Stimulated activated CD4-positive, alpha-beta T cell treated with anti-CD3 and anti-CD28 coated beads, Interleukin-1b, Interleukin-23, amount 100 ng/mL, for 4 hours (primary cell): ENCODE results near the gene KLHL35.
A peak's percentile ranks its signal among the peaks of the same experiment; 100 is the strongest.

ENCODE experiments used
- DNase-seq, 2 donors: peaks; one replicate each; pipeline ENCODE4 v3.0.0-alpha.2; 2020; ENCODE audit warnings: low read depth in 2 of 2

The KLHL35 gene

GRCh38 chr11:75468534-75469340 is 35.7 kb upstream of the KLHL35 start:
- no peak for DNase-seq

GRCh38 chr11:75467881-75468280 is 34.9 kb upstream of the KLHL35 start:
- no peak for DNase-seq

DNA sequence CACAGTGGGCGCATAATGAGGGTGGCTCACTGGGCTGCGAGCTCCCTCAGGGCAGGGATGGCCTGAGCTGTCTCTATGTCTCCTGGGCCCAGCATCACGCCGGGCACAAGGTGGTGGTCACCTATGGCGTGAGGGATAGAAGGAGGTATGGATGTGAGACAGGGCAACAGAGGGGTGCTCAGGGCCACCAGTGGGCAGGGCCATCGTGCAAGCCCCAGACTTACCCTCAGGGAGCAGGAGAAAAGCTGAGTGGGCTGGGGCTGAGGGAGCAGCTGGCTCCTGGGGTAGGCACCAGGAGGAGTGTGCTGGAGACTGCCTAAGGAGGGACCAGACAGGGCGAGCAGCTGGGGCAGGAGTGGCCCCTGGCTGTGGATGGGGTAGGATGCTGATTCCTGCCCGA is 34.3 kb upstream of the KLHL35 start:
- DNase-seq: no peak

- no peak for DNase-seq
Observed at GRCh38 chr11:75465701-75466531, 32.9 kb upstream of the KLHL35 start.

DNA sequence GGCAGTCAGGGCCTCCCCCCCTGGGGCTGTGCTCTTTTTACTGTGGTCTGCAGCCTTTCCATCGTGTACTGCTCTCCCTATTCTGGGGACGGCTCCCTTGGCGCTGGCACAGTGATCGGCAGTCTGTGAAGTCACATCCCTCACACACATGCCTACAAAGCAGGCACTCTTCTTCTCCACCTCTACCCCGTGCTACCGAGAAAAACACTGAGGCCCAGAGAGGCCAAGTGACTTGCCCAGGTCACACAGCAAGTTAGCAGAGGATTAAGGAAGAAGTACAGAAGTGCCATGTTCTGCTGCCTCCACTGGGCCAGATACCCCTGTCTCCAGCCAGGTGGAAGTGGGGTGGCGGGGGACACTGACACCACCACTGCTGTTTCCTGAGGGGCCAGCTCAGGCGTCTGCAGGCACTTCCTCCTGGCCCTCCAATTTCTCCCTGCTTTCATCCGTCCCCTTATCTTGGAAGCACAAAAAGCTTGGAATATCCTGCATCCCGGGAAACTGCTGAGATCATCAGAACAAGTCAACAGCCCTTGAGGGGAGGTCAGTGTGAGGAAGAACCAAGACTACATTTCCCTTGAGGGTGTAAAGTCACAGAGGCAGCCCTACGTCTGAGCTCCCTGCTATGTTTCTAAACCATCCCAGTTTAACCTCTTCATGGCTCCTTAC is 30.2 kb upstream of the KLHL35 start:
- DNase-seq: no peak

DNA sequence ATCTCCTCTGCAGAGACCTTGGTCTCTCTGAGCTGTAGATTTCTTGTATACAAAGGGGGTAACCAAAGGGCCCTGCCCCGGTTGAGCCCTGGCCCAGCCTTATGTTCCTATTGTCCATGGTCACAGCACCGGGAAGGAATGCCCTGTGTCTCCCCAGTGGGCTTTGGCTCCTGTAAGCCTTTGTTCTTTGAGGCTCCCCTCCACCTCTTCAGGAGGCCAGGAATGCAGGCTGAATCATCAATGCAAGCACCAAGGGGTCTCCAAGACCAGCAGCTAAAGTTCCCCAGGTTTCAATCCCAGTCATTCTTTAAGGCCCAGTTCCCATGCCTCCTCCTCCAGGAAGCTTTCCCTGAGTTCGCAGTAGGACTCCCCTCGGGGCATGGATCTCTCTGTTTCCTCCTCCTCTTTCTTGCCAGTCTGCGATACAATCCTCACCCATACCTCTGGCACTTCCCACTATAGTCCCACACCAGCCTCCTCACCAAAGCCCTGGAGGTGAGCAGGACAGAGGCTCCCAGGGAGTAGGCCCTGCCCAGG is 29.2 kb upstream of the KLHL35 start:
- no peak for DNase-seq

GRCh38 chr11:75461151-75461550 is 28.1 kb upstream of the KLHL35 start:
- DNase-seq: no peak

DNA sequence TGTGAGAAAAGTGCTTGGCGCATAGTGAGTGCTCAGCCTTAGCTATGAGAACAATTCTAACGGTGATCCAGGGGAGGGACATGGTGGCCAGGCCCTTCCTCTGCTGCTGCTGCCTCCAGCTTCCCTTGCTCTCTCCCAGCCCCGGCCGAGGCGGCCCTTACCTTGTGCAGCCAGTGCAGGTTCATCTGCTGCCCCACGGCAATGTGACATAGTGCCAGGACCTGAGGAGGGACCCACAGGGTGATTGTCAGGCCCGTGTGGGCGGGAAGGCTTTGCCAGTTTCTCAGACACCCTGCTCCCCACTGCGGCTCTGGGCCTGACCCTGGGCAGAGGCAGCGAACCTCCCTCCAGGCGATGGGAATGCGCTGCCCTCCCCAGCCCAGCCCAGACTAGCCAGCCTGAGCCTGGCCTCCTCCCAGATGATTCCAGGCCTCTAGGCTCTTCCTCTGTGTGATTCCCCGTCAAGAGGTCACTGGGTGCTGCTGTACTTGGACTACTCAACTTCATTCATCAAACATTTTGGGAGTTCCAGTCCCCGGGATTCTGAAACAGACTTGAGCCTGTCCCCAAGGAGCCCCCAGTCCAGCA is 23.7 kb upstream of the KLHL35 start:
- no peak for DNase-seq

DNA sequence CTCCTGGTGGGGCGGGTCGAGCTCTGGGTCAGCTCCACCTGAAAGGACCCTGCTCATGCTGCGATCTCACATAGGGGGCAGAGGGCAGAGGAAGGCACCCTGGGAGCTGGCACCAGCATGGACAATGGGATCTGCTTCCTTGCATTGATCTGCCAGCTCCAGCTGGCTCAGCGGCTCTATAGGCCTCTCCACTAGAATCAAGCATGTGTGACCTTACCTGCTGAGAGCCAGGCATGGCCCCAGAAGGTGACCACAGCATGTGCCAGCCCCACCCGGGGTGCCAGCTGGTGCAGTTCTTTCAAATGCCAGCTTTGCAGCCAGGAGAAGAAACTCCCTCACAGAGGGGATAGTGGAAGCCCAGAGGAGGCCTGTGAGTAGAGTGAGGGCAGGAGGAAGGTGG is 22.0 kb upstream of the KLHL35 start:
- no peak for DNase-seq

DNA sequence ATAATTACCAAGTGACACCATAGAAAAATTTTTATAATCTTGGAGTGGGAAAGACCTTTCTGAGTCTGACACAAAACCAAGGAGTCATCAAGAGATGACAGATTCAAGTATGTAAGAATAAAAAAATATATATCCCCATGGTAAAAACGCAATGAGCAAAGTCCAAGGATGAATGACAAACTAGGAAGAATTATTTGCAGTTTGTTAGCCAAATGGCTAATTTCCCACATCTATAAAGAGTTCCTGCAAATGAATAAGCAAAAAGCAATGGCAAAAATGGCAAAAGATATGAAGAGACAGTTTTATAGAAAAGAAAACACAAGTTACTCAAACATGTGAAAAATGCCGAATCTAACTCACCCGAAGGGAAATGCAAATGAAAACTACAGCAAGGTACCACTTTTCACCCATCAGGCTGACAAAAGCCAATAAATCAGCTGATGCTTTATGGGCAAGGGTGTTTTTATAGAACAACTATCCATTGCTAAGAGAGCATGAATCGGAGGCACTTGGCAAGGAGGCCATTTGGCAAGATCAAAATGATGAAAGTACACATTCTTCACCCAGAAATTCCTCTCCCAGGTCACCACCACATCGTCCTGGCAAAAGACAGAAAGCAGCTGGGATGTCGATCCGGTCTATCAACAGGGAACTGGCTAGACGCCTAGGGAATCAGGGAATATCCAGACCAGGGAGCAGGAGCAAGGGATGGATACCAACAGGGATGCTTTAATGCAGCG is 21.1 kb upstream of the KLHL35 start:
- no peak for DNase-seq

DNA sequence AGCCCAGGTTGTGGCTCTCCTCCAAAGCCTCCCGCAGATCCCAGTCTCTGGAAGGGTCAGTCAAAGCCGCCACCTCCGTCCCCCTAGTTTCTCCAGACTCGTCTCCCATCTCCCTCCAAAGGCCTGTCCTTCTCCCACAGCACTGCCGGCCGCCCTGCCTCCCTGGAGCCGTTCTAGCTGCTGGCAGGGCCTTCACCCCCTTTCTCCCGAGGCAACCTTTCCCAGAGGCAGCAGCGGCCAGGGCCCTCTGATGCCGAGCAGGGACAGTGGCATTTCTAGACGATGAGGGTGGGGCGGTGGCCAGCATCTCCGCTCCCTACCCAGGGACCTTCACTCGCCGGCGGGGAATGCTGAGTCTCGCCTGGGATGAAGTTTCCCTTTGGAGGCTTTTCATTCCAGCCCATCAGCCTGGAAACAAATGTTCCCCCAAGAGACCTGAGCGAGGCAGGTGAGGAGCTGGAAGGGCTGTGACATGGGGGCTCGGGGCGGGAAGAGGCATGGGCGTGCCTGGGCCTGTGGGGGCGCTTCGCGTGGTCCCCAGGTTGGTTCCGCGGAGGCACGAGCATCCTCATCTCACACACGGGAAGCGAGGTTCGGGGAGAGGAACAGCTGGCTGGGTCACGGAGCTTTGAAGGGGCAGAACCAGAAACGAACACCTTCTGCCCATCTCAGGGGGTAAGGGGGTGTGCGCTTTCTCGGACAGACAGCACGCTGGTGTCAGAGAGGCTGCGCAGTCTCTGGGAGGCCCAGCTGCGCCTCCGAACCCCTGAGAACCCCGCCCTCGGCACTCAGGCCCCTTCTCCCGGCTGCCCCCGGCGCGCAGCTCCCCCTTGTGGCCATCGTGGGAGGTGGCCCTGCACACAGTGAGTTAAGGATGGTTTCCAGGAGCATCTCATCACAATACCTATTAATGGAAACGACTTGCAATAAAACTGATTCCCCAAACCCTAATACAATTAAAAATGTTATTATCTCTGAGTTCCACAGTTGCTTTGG is 18.1 kb upstream of the KLHL35 start:
- peak; percentile 26 to 31 for DNase-seq

DNA sequence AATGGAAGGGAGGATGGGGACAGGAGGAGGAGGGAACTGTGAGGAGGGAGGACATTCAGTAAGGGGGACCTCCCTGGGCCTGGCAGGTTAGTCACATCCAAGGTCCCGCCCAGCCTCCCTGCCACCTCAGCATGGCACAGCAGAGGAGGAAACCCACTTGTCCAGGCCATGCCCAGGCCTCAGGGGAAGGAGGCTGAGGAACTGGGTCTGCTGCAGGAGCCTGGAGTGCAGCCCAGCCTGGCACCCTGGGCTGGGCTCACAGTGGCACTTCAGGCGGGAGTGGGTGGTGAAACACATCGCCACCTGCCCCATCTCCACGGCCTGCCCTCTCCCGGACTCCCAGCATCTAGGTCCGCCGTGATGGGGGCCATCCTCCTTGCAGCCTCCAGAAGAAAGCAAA is 17.2 kb upstream of the KLHL35 start:
- DNase-seq: no peak

- DNase-seq: no peak
Observed at GRCh38 chr11:75449776-75450175, 16.8 kb upstream of the KLHL35 start.

DNA sequence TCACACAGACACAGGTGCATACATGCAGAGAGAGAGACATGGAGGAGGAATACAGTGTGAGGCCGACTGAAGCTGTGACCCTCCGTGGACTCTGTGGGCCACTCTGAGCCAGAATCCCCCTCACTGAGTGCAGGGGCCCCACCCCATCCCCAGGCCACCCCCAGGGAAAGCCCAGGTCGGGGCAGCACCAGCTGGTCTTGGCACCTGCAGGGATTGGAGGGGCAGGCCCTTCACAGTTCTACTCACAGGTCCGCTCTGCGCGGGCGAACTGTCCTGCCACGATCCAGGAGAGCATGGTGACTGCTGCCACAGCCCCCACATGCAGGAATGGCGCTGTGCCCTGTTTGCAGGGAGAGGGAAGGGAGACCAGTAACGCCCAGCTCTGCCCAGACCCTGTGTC is 16.3 kb upstream of the KLHL35 start:
- DNase-seq: no peak

- no peak for DNase-seq
Observed at GRCh38 chr11:75447415-75447814, 14.4 kb upstream of the KLHL35 start.

DNA sequence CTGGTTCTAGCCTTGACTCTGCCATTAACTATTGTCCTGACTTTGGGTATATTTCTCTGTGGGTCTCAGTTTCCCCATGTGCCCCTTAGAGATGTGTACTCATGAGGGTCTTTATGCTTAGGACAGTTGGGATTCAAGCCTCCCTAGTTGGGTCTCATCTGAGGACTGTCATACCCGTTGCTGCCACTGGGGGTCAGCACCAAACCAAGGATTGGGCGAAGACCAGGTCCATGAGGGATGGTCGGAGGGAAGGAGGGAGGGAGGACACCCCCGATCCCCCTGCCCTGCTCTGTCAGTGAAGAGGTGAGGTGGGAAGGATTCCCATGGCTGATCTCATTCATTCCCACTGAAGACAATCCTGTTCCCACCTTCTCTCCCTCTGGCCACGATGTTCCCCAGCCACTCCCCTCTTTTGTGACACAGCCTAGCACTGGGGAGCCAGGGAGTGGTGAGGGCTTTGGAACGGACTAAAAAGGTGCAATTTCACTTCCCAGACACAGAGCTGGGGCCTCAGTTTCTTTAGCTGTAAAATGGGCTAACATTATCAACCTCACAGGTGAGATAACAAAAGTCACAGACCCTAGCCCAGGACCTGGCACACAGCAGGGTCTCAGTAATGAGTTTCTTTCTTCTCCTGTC is 12.4 kb upstream of the KLHL35 start:
- DNase-seq: peak; percentile 70 to 75

DNA sequence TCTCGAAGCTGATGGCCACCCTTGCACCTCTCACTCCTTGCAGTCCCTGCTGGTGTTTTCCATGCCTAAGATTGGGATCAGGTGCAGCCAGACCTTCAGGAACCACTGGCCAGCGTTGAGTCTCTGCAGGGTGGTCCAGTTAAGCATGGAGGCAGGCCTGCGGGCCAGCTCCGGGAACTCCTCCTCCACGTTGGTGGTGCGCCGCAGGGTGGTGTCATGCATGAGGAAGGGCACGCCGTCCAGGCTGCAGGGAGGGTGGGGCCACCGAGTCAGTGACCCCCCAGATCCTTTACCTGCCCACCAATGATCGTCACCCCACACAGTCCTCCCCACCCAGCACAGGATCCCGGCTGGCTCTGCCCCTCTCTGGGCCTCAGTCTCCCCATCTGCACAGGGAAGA is 10.0 kb upstream of the KLHL35 start:
- DNase-seq: no peak

- DNase-seq: no peak
Observed at GRCh38 chr11:75442161-75442885, 9.3 kb upstream of the KLHL35 start.

GRCh38 chr11:75441804-75442132 is 8.8 kb upstream of the KLHL35 start:
- DNase-seq: no peak
